SU-DHL-6 (cell line): ENCODE measurements around the gene MAPK6.

Source experiments
- H2AFZ ChIP-seq: fragments of 200-600 bp; sonication (generic); 2 replicates; pipeline ENCODE4 v1.6.1; 2014; ENCODE audit warnings: low read depth, mild to moderate bottlenecking, moderate library complexity, mixed read lengths, antibody characterized with exemption, low read length; ENCODE audit not compliant: severe bottlenecking
- H3F3A ChIP-seq: fragments of 200-600 bp; shearing (Covaris generic); 2 replicates; pipeline ENCODE4 v1.6.0; 2016; ENCODE audit warnings: antibody characterized with exemption, mild to moderate bottlenecking; ENCODE audit not compliant: insufficient read depth
- H3K27ac ChIP-seq: fragments of 200-600 bp; sonication (generic); 2 replicates; pipeline ENCODE4 v1.5.1; 2016; ENCODE audit warnings: low read depth, mild to moderate bottlenecking, low read length, moderate library complexity, mixed read lengths
- H3K27me3 ChIP-seq: fragments of 200-600 bp; sonication (generic), shearing (Covaris generic); 2 replicates; pipeline ENCODE4 v1.6.0; 2014; ENCODE audit warnings: mild to moderate bottlenecking, low read length
- H3K36me3 ChIP-seq: fragments of 200-600 bp; sonication (generic); 2 replicates; pipeline ENCODE4 v1.6.1; 2014; ENCODE audit warnings: mild to moderate bottlenecking, low read length, mixed read lengths
- H3K4me2 ChIP-seq: fragments of 300-600, 200-600 bp; shearing (Covaris generic), sonication (generic); 2 replicates; pipeline ENCODE4 v1.6.0; 2014; ENCODE audit warnings: low read length, low read depth, mild to moderate bottlenecking; ENCODE audit not compliant: poor library complexity, severe bottlenecking
- H3K4me3 ChIP-seq: fragments of 200-600 bp; sonication (generic); 2 replicates; pipeline ENCODE4 v1.5.1; 2014; ENCODE audit warnings: antibody characterized with exemption, low read length, mild to moderate bottlenecking, mixed read lengths; ENCODE audit not compliant: insufficient read depth, poor library complexity, severe bottlenecking
- H3K79me2 ChIP-seq: fragments of 200-600 bp; sonication (generic); 2 replicates; pipeline ENCODE4 v1.6.1; 2014; ENCODE audit warnings: mild to moderate bottlenecking, low read length, moderate library complexity; ENCODE audit not compliant: insufficient read depth
- H3K9ac ChIP-seq: fragments of 200-600 bp; sonication (generic); 2 replicates; pipeline ENCODE4 v1.7.0; 2014; ENCODE audit warnings: mild to moderate bottlenecking, low read length
- H3K9me2 ChIP-seq: fragments of 200-600 bp; sonication (generic); replicated peaks from 2 replicates; pipeline ENCODE4 v1.6.1; 2014; ENCODE audit warnings: low read length; ENCODE audit not compliant: insufficient read depth
- H3K9me3 ChIP-seq: fragments of 200-600 bp; sonication (generic); 2 replicates; pipeline ENCODE4 v1.6.1; 2014; ENCODE audit warnings: low read length, mixed read lengths; ENCODE audit not compliant: insufficient read depth
- H4K20me1 ChIP-seq: fragments of 200-600 bp; sonication (generic); 2 replicates; pipeline ENCODE4 v1.6.1; 2014; ENCODE audit warnings: low read depth, mild to moderate bottlenecking, antibody characterized with exemption, low read length, moderate library complexity, mixed read lengths
- CTCF ChIP-seq: fragments of 200-600 bp; sonication (generic); IDR thresholded peaks from one replicate; pipeline ENCODE4 v1.5.1; 2017; ENCODE audit warnings: antibody characterized with exemption, mild to moderate bottlenecking, low read length, moderate library complexity; ENCODE audit not compliant: insufficient read depth, poor library complexity, severe bottlenecking
- EZH2phosphoT487 ChIP-seq: fragments of 200-600 bp; sonication (generic), shearing (Covaris generic); conservative IDR thresholded peaks from 2 replicates; pipeline ENCODE4 v1.6.1; 2018; ENCODE audit warnings: mild to moderate bottlenecking, antibody characterized with exemption, low read length, moderate library complexity, mixed read lengths

MAPK6 gene

GRCh38 chr15:52006702-52007340 is 12.2 kb upstream of the MAPK6 start:
- Histone ChIP-seq H3K27ac (no peak overlapping the region), H3K4me3 (no peak overlapping the region), H3K9ac (no peak overlapping the region), H3K79me2 (no peaks in the 10 kb centered on the region), H3K36me3 (no peaks in the 10 kb centered on the region), H4K20me1 (no peaks in the 10 kb centered on the region), H2AFZ (no peak overlapping the region), H3K9me2 (no peaks in the 10 kb centered on the region), H3K4me2 (no peak overlapping the region), H3K9me3 (no peaks in the 10 kb centered on the region), H3K27me3 (no peaks in the 10 kb centered on the region), H3F3A (no peaks in the 10 kb centered on the region)
- TF ChIP-seq CTCF (no peak), EZH2phosphoT487 (no peak)

GRCh38 chr15:52008359-52008697 is 10.7 kb upstream of the MAPK6 start:
- Histone ChIP-seq H3K27ac (no peak overlapping the region), H3K9me2 (no peaks in the 10 kb centered on the region), H2AFZ (no peak overlapping the region), H3K4me3 (no peak overlapping the region), H3F3A (no peaks in the 10 kb centered on the region), H4K20me1 (no peaks in the 10 kb centered on the region), H3K36me3 (no peaks in the 10 kb centered on the region), H3K79me2 (no peaks in the 10 kb centered on the region), H3K27me3 (no peaks in the 10 kb centered on the region), H3K4me2 (no peak overlapping the region), H3K9me3 (no peaks in the 10 kb centered on the region), H3K9ac (no peak overlapping the region)
- TF ChIP-seq EZH2phosphoT487 = no peak
- TF ChIP-seq CTCF = no peak

GRCh38 chr15:52008698-52009434 is 10.2 kb upstream of the MAPK6 start:
- Histone ChIP-seq H3K79me2 (no peaks in the 10 kb centered on the region), H2AFZ (no peak overlapping the region), H3K36me3 (no peaks in the 10 kb centered on the region), H3K4me2 (no peak overlapping the region), H3K4me3 (no peak overlapping the region), H3K27me3 (no peaks in the 10 kb centered on the region), H3K27ac (no peak overlapping the region), H4K20me1 (no peaks in the 10 kb centered on the region), H3K9me3 (no peaks in the 10 kb centered on the region), H3F3A (no peaks in the 10 kb centered on the region), H3K9ac (no peak overlapping the region), H3K9me2 (no peaks in the 10 kb centered on the region)
- TF ChIP-seq EZH2phosphoT487 (no peak), CTCF (no peak)
